Panc1 (cell line): Measurements from ENCODE around the gene ENTPD2.

ENCODE experiments used
- CTCF ChIP-seq: fragments of 450-650 bp; IDR thresholded peaks from 2 replicates; pipeline ENCODE4 v1.5.1; 2017; ENCODE audit warnings: mild to moderate bottlenecking
- POLR2AphosphoS5 ChIP-seq: IDR thresholded peaks from 2 replicates; pipeline ENCODE4 v1.6.1; 2012; ENCODE audit warnings: mild to moderate bottlenecking, low read depth, low read length, moderate library complexity
- REST ChIP-seq, 2 experiments: IDR thresholded peaks; 2 replicates each; pipeline ENCODE4 v1.6.1; 2011 to 2012; ENCODE audit warnings: low read depth in 2 of 2, control low read depth in 1 of 2, low read length in 1 of 2, mild to moderate bottlenecking in 1 of 2, moderate library complexity in 1 of 2; ENCODE audit not compliant: insufficient read depth in 1 of 2
- TCF7L2 ChIP-seq: IDR thresholded peaks from 2 replicates; pipeline ENCODE4 v1.6.1; 2011; ENCODE audit warnings: mild to moderate bottlenecking, low read depth, low read length, inconsistent platforms

- no peak for TF ChIP-seq POLR2AphosphoS5
- peak; percentile 83 for TF ChIP-seq CTCF
- TF ChIP-seq REST (IDR thresholded peaks at IDR 0.05; ENCODE audit: insufficient read depth in 1 of 2, low read depth in 2 of 2, low read length in 1 of 2): peak in 1 of 2 experiments; percentile 68; a peak in 2 of 4 replicates
- no peak for TF ChIP-seq TCF7L2
Observed at GRCh38 chr9:137067860-137068538, 14.1 kb upstream of the ENTPD2 start.
